GM10266 (cell line): Measurements from ENCODE around the gene ARMC8.

Experiments
- DNase-seq: peaks from one replicate; pipeline ENCODE4 v3.0.0; 2012; ENCODE audit errors: extremely low spot score
- CTCF ChIP-seq: IDR thresholded peaks from 2 replicates; pipeline ENCODE4 v1.5.1; 2012; ENCODE audit warnings: mild to moderate bottlenecking, low read depth; ENCODE audit not compliant: control insufficient read depth, insufficient read depth; ENCODE audit errors: missing control alignments

The ARMC8 gene

GRCh38 chr3:138186803-138187295, 252 bp upstream of the ARMC8 start:
- peak; percentile 93 for DNase-seq
- TF ChIP-seq CTCF = no peak

- no peak for TF ChIP-seq CTCF
- DNase-seq = no peak
Observed at GRCh38 chr3:138188013-138188730, 1.1 kb downstream of the ARMC8 start.

GRCh38 chr3:138195481-138195880, 8.4 kb downstream of the ARMC8 start:
- no peak for DNase-seq
- no peak for TF ChIP-seq CTCF

- no peak for TF ChIP-seq CTCF
- DNase-seq = no peak
Observed at GRCh38 chr3:138196023-138196422, 8.9 kb downstream of the ARMC8 start.

GRCh38 chr3:138197058-138197457, 10.0 kb downstream of the ARMC8 start:
- DNase-seq = no peak
- TF ChIP-seq CTCF = no peak

GRCh38 chr3:138197524-138197923, 10.4 kb downstream of the ARMC8 start:
- TF ChIP-seq CTCF = no peak
- no peak for DNase-seq

- TF ChIP-seq CTCF = no peak
- DNase-seq = no peak
Observed at GRCh38 chr3:138199851-138200250, 12.8 kb downstream of the ARMC8 start.
